Astrocyte of the cerebellum (primary cell): ENCODE data around the gene SPHK1.
A peak's percentile ranks its signal among the peaks of the same experiment; 100 is the strongest.

Source experiments
- DNase-seq: peaks from one replicate; pipeline ENCODE4 v3.0.0-alpha.2; 2011; ENCODE audit warnings: low read depth
- H3K4me3 ChIP-seq: 2 replicates; pipeline ENCODE4 v1.5.1; 2011; ENCODE audit warnings: mild to moderate bottlenecking, low read depth, low read length, moderate library complexity
- in situ Hi-C: cut with HindIII; loops from 2 replicates; pipeline ENCODE4 v1.10.0; 2017; ENCODE audit warnings: low sequenced_read_pairs
- TF ChIP-seq, protein P1 (sequence below): IDR thresholded peaks from 2 replicates; pipeline ENCODE4 v1.5.1; 2012; ENCODE audit warnings: low read length, low read depth, moderate library complexity, mild to moderate bottlenecking; ENCODE audit errors: missing control alignments

The SPHK1 gene

DNA sequence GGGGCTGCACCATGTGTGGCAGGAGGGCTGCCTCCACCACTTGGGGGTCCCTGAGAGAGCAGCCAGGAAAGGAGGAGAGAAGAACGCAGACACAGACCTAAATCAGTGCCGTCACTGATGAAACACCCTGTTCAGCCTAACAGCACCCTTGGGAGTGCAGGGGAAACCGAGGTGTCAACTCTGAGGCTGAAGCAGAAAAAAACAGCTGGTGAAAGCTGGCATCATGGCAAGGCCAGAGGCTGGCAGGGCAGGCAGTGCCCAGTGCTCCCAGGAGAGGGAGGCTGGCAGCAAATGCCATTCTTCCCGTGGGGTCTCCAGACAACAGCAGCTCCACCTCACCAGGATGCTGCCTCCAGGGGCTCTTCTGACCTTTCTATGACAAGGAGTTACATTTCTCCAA, 23.1 kb downstream of the SPHK1 start:
- no peak for DNase-seq
- TF ChIP-seq, protein P1, sequence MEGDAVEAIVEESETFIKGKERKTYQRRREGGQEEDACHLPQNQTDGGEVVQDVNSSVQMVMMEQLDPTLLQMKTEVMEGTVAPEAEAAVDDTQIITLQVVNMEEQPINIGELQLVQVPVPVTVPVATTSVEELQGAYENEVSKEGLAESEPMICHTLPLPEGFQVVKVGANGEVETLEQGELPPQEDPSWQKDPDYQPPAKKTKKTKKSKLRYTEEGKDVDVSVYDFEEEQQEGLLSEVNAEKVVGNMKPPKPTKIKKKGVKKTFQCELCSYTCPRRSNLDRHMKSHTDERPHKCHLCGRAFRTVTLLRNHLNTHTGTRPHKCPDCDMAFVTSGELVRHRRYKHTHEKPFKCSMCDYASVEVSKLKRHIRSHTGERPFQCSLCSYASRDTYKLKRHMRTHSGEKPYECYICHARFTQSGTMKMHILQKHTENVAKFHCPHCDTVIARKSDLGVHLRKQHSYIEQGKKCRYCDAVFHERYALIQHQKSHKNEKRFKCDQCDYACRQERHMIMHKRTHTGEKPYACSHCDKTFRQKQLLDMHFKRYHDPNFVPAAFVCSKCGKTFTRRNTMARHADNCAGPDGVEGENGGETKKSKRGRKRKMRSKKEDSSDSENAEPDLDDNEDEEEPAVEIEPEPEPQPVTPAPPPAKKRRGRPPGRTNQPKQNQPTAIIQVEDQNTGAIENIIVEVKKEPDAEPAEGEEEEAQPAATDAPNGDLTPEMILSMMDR = no peak
- in situ Hi-C loops = no loop called here
- no peak overlapping the region for H3K4me3 ChIP-seq

DNA sequence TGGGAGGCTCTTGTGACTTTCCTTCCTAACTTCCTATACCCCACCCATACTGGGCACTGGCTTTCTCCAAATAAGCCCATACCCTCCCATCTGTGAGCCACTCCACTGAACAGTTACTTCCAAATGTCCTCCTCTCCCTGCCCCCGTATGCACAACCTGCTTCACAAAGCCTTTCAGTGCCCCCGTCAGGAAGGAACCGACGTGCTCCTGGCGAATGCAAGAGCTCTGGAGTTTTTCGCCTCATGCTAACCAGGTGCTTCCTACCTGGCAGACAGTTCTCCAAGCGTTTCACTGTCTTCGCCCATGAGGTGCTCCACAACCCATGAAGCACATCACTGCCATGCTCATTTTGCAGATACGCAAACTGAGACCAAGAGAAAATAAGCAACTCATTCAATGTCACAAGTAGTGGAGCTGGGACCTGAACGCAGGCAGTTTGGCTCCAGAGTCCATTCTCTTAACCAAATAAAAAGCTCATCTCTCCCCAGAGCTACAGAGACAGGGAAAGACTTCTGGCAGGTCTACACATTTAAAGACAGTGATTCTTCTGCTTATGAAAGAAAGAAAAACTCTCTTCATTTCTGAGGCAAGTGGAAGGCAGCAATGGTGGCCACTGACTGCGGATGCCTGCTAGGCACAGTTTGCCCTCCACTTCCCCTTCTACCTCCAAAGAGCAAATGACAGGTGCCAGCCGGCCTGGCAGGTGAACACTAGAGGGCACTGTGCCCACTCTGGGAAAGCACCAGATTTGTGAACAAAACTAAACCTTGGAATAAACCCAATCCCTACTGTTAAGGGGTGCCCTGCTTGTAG, 23.8 kb downstream of the SPHK1 start:
- H3K4me3 ChIP-seq = no peak overlapping the region
- TF ChIP-seq, protein P1 = peak; percentile 90
- no peak for DNase-seq
- in situ Hi-C loops = no loop called here

DNA sequence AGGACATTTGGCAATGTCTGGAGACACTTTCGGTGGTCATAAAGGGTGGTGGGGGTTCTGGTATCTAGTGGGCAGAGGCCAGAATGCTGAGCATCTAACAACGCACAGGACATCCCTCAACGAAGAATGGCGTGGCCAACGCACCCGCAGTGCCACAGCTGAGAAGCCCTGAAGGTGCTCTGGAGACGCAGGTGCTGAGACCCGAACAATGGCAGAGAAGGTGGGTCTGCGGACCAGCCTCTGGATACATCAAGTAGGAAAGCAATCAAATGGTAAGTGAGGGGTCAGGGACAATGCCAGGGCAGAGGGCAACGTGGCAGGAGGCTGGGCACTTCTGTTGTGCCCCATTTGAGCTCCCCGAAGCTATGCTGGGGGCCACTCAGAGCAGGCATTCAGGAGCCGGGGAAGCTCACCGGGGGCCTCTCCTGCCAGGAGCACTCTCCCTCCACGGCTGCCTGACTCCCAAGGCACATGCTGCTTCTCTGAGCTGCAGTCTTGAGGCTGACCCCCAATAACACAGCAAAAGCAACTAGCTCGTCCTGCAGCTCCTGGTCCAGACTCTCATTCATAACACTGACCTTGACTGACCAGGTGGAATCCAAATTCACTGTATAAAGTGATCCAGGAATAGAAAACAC, 26.0 kb downstream of the SPHK1 start:
- TF ChIP-seq, protein P1 = no peak
- no peak for DNase-seq
- H3K4me3 ChIP-seq = no peak overlapping the region
- in situ Hi-C loops = no loop called here

DNA sequence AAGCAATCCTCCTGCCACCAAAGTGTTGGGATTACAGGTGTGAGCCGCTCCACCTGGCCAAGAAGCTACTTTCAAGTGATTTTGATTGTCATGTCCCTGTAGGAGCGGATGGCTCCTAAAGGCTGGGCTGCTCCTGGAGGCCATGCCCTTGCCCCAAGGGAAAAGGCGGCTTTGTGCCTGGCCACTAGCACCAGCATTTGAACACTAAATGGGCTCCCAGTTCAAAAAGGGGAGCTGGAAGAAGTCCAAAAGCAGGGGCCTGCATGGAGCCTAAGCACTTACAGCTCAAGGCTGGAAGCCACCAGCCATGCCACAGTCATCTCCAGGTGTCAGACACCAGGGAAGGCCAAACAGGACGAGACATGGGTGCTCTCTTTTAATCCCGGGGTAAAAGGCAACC, 26.8 kb downstream of the SPHK1 start:
- no peak for DNase-seq
- TF ChIP-seq, protein P1 = no peak
- H3K4me3 ChIP-seq = no peak overlapping the region
- in situ Hi-C loops = no loop called here

DNA sequence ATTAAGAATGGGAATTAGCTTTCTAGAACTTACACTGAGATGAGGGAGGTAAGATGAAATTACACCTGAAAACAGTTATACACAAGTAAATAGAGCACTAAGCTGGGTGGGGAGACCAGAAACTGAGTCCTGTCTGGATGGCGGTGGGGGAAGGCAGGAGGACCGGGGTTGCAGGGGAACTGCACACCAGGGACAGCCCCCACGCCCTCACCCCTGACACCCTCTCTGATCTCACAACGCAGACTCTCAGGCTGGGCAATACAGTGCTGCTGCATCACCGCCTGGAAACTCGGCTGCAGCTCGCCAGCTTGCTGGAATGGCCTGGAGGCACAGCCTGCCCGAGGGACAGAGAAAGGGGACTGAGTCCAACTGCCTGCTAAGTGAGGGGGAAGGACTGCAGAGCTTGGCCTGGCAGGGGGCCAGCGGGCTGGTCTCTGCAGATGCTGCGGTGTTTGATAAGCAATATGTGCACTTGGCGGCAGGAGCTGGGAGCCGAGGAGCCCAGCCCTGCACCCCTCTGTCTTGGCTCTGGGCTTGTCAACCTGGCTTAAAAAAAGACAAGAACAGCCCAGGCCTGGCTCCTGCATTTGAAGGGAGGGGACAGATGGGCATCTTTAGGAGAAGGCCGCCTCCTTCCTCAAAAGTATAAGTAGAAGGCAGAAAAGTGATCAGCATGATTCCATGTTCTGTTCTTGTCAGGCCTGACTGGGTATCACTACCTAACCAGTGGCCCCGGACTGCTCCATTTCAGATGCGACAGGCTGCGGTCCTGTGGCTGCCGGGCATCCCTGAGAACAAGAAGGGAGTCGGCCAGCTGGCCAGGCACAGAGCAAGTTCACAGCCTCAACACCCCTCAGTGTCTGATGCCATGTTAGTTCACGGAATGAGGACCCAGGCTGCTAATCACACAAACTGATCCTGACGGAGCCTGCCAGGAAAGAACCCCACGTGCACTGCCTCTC, 30.2 kb downstream of the SPHK1 start:
- peak; percentile 41 for DNase-seq
- in situ Hi-C loops = no loop called here
- no peak overlapping the region for H3K4me3 ChIP-seq
- TF ChIP-seq, protein P1 = no peak

DNA sequence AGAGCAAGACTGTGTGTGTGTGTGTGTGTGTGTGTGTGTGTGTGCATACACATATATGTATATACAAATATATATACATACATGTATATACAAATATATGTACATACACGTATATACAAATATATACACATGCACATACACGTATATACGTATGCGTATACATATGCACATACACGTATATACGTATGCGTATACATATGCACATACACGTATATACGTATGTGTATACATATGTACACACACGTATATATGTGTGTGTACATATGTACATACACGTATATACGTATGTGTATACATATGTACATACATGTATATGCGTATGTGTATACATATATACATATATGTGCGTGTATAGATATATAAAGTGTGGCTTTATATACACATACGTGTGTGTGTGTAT, 31.4 kb downstream of the SPHK1 start:
- DNase-seq = no peak
- in situ Hi-C loops = no loop called here
- TF ChIP-seq, protein P1 = no peak
- H3K4me3 ChIP-seq = no peak overlapping the region
